ENCODE measurements around the gene TREH. TPM values are rescaled to one million over a fixed set of nuclear protein-coding genes. Genes with fewer than 3 reads are reported as not detected.

TREH gene
- total and polyA plus RNA-seq, 4 donors, result 0.17 to 1.1 (median 0.19) TPM; not detected in 1

GRCh38 chr11:118641397-118642019 is 37.9 kb downstream of the TREH start:
- no peak for ATAC-seq (ENCODE audit: insufficient read depth, low FRiP score)
- peaks cover 8 to 65% (median 49%) of the 10 kb centered on the region in 4 donors for H3K36me3 ChIP-seq (ENCODE audit: control insufficient read depth in 4 of 4, insufficient read depth in 4 of 4, low read length in 4 of 4)
- WGBS, 2 donors, result 84 to 93% methylated on average over 11 of the region's 11 CpGs

GRCh38 chr11:118640332-118641154 is 38.9 kb downstream of the TREH start:
- ATAC-seq (ENCODE audit: insufficient read depth, low FRiP score), result no peak
- Histone ChIP-seq H3K27ac (ENCODE audit: low read depth in 1 of 2, low read length in 1 of 2) (no peak overlapping the region), H3K9me3 (ENCODE audit: control insufficient read depth in 4 of 4, insufficient read depth in 3 of 4, low read length in 3 of 4) (no peaks in the 10 kb centered on the region), H3K4me3 (no peak overlapping the region), H3K4me1 (ENCODE audit: control insufficient read depth in 5 of 5, insufficient read depth in 5 of 5, low read length in 5 of 5) (peaks cover 0 to 16% (median 1%) of the 10 kb centered on the region in 5 donors), H3K36me3 (ENCODE audit: control insufficient read depth in 4 of 4, insufficient read depth in 4 of 4, low read length in 4 of 4) (peaks cover 8 to 67% (median 49%) of the 10 kb centered on the region in 4 donors), H3K27me3 (ENCODE audit: control insufficient read depth in 3 of 3, insufficient read depth in 3 of 3, low read length in 2 of 3) (no peaks in the 10 kb centered on the region), H3K9ac (ENCODE audit: insufficient read depth in 1 of 2, low read length in 2 of 2) (no peak overlapping the region)
- 72 to 96% methylated on average over 5 of the region's 5 CpGs for WGBS, 2 donors
- TF ChIP-seq, protein P1, sequence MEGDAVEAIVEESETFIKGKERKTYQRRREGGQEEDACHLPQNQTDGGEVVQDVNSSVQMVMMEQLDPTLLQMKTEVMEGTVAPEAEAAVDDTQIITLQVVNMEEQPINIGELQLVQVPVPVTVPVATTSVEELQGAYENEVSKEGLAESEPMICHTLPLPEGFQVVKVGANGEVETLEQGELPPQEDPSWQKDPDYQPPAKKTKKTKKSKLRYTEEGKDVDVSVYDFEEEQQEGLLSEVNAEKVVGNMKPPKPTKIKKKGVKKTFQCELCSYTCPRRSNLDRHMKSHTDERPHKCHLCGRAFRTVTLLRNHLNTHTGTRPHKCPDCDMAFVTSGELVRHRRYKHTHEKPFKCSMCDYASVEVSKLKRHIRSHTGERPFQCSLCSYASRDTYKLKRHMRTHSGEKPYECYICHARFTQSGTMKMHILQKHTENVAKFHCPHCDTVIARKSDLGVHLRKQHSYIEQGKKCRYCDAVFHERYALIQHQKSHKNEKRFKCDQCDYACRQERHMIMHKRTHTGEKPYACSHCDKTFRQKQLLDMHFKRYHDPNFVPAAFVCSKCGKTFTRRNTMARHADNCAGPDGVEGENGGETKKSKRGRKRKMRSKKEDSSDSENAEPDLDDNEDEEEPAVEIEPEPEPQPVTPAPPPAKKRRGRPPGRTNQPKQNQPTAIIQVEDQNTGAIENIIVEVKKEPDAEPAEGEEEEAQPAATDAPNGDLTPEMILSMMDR (IDR thresholded peaks at IDR 0.05; ENCODE audit: control extremely low read depth, extremely low read depth), result no peak
- no peak for DNase-seq

More at GRCh38 chr11:118641397-118642019, 37.9 kb downstream of the TREH start:
- H3K4me3 ChIP-seq, result no peak overlapping the region
- no peak overlapping the region for H3K27ac ChIP-seq (ENCODE audit: low read depth in 1 of 2, low read length in 1 of 2)
- DNase-seq, result peak; percentile 34 to 53 (median 45)
- no peaks in the 10 kb centered on the region for H3K27me3 ChIP-seq (ENCODE audit: control insufficient read depth in 3 of 3, insufficient read depth in 3 of 3, low read length in 2 of 3)
- TF ChIP-seq, protein P1 (IDR thresholded peaks at IDR 0.05; ENCODE audit: control extremely low read depth, extremely low read depth), result no peak
- no peaks in the 10 kb centered on the region for H3K9me3 ChIP-seq (ENCODE audit: control insufficient read depth in 4 of 4, insufficient read depth in 3 of 4, low read length in 3 of 4)
- H3K4me1 ChIP-seq (ENCODE audit: control insufficient read depth in 5 of 5, insufficient read depth in 5 of 5, low read length in 5 of 5), result peaks cover 0 to 9% (median 0%) of the 10 kb centered on the region in 5 donors
- H3K9ac ChIP-seq (ENCODE audit: insufficient read depth in 1 of 2, low read length in 2 of 2), result no peak overlapping the region

DNA sequence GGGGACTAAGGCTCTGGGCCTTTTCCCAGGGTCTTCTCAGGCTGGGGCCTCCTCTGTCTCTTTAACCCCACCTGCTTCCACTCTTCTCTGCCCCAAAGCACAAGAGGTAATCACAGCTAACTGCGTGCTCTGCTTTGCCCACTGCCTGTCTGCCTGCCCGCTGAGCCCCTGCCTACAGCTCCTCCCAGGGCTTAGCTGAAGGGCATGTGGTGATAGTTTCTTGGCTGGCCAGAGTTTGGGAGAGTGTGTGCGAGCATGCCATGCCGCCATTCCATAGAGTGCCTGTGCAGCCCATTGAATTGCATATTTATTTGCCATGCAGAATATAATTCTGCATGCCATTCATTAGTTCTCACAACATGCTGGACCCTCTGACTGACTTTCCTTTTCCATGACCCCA is 39.6 kb downstream of the TREH start:
- TF ChIP-seq, protein P1 (IDR thresholded peaks at IDR 0.05; ENCODE audit: control extremely low read depth, extremely low read depth), result no peak
- ATAC-seq (ENCODE audit: insufficient read depth, low FRiP score), result no peak
- Histone ChIP-seq H3K27me3 (ENCODE audit: control insufficient read depth in 3 of 3, insufficient read depth in 3 of 3, low read length in 2 of 3) (no peaks in the 10 kb centered on the region), H3K36me3 (ENCODE audit: control insufficient read depth in 4 of 4, insufficient read depth in 4 of 4, low read length in 4 of 4) (peaks cover 8 to 64% (median 45%) of the 10 kb centered on the region in 4 donors), H3K4me3 (no peak overlapping the region), H3K9me3 (ENCODE audit: control insufficient read depth in 4 of 4, insufficient read depth in 3 of 4, low read length in 3 of 4) (no peaks in the 10 kb centered on the region), H3K4me1 (ENCODE audit: control insufficient read depth in 5 of 5, insufficient read depth in 5 of 5, low read length in 5 of 5) (peaks cover 0 to 22% (median 4%) of the 10 kb centered on the region in 5 donors), H3K27ac (ENCODE audit: low read depth in 1 of 2, low read length in 1 of 2) (no peak overlapping the region), H3K9ac (ENCODE audit: insufficient read depth in 1 of 2, low read length in 2 of 2) (no peak overlapping the region)
- no peak for DNase-seq
- 93 to 97% methylated on average over 4 of the region's 4 CpGs for WGBS, 2 donors

Measured in lung (tissue), 12 donors.